22Rv1 (cell line): ENCODE data around the gene ZNF320.

Experiments used
- CTCF ChIP-seq: fragments of 450-650 bp; IDR thresholded peaks from 2 replicates; pipeline ENCODE4 v1.5.1; 2017; ENCODE audit warnings: mild to moderate bottlenecking
- ZFX ChIP-seq: fragments of 450-650 bp; IDR thresholded peaks from 2 replicates; pipeline ENCODE4 v1.6.1; 2017; ENCODE audit warnings: antibody characterized with exemption, borderline replicate concordance

GRCh38 chr19:52923778-52924593 lies 26.6 kb upstream of the ZNF320 start:
- TF ChIP-seq ZFX (no peak), CTCF (no peak)
